A549 (cell line): ENCODE measurements around the gene RPN2. TPM values are rescaled to one million over a fixed set of nuclear protein-coding genes. Genes with fewer than 3 reads are reported as not detected.

Source experiments
- ATAC-seq, 2 experiments: fragments of 200-7000 bp in 1 of 2; fragments of >200 bp in 1 of 2; cut with Nextera tagmentation in 1 of 2; cut with Tn5 transposase in 1 of 2; 3 replicates each; pipeline versions ENCODE4 v1.8.0 to v1.9.1; 2018 to 2020; ENCODE audit warnings: mild to moderate bottlenecking in 1 of 2, moderate library complexity in 1 of 2
- CTCF ChIA-PET: fragments of 300-600 bp; sonication (Branson Sonifier 250); formaldehyde crosslinking; extraction: SDS; loops from one replicate; lab custom pipeline; 2021; ENCODE audit warnings: antibody characterized with exemption, inconsistent platforms; lab: Yijun Ruan, JAX
- POLR2A ChIA-PET: fragments of 350-600 bp; formaldehyde crosslinking; extraction: SDS; loops from one replicate; lab custom pipeline; 2021; ENCODE audit warnings: antibody characterized with exemption, inconsistent platforms; lab: Yijun Ruan, JAX
- DNase-seq, 2 experiments: peaks; one replicate each; pipeline versions ENCODE4 v3.0.0 to v3.0.0-alpha.2; 2011 to 2016; ENCODE audit warnings: low read depth in 1 of 2, low spot score in 1 of 2
- FAIRE-seq: peaks from 2 replicates; lab custom pipeline; 2011; peaks lifted over from hg19 to GRCh38; lab: Jason Lieb, UNC
- H3K27ac ChIP-seq, 2 experiments: fragments of >200 bp; sonication (Bioruptor Twin); formaldehyde crosslinking; 3 replicates each; pipeline ENCODE4 v1.5.1; 2016 to 2017
- H3K4me1 ChIP-seq: fragments of >200 bp; sonication (Bioruptor Twin); formaldehyde crosslinking; 3 replicates; pipeline ENCODE4 v1.6.1; 2016
- H3K4me2 ChIP-seq: fragments of >200 bp; sonication (Bioruptor Twin); formaldehyde crosslinking; 3 replicates; pipeline ENCODE4 v1.6.1; 2016
- H3K4me3 ChIP-seq: fragments of >200 bp; sonication (Bioruptor Twin); formaldehyde crosslinking; 3 replicates; pipeline ENCODE4 v1.5.1; 2016
- H3K9me3 ChIP-seq: fragments of >200 bp; sonication (Bioruptor Twin); formaldehyde crosslinking; 3 replicates; pipeline ENCODE4 v1.6.1; 2016
- BHLHE40 ChIP-seq: IDR thresholded peaks from 2 replicates; pipeline ENCODE4 v1.6.1; 2012; ENCODE audit warnings: low read depth, low read length, inconsistent platforms
- CEBPB ChIP-seq, 2 experiments: fragments of >200 bp in 1 of 2; sonication (Bioruptor Twin) in 1 of 2; formaldehyde crosslinking in 1 of 2; IDR thresholded peaks; 2 replicates each; pipeline ENCODE4 v1.6.1; 2012 to 2016
- CHD4 ChIP-seq: fragments of 200-600 bp; sonication (generic); IDR thresholded peaks from 2 replicates; pipeline ENCODE4 v1.6.1; 2016; ENCODE audit warnings: antibody characterized with exemption, mild to moderate bottlenecking, borderline replicate concordance
- FOSB ChIP-seq: fragments of 250-450 bp; sonication (Bioruptor Pico); IDR thresholded peaks from 2 replicates; pipeline ENCODE4 v1.5.0; 2020; ENCODE audit warnings: mild to moderate bottlenecking, moderate library complexity
- FOXS1 ChIP-seq: fragments of 250-450 bp; sonication (Bioruptor Pico); IDR thresholded peaks from 2 replicates; pipeline ENCODE4 v1.5.0; 2020; ENCODE audit warnings: mild to moderate bottlenecking, moderate library complexity
- GATA3 ChIP-seq: IDR thresholded peaks from 2 replicates; pipeline ENCODE4 v1.6.1; 2012; ENCODE audit warnings: borderline replicate concordance
- HDAC2 ChIP-seq: fragments of 200-600 bp; sonication (generic); IDR thresholded peaks from 2 replicates; pipeline ENCODE4 v1.6.1; 2016
- HOXA7 ChIP-seq: fragments of 250-450 bp; sonication (Bioruptor Pico); IDR thresholded peaks from 2 replicates; pipeline ENCODE4 v1.5.0; 2020; ENCODE audit warnings: mild to moderate bottlenecking, moderate library complexity
- HOXB5 ChIP-seq: fragments of 250-450 bp; sonication (Bioruptor Pico); IDR thresholded peaks from 2 replicates; pipeline ENCODE4 v1.5.0; 2020; ENCODE audit warnings: mild to moderate bottlenecking, moderate library complexity
- JUN ChIP-seq, 2 experiments: fragments of >200 bp; sonication (Bioruptor Twin); formaldehyde crosslinking; IDR thresholded peaks; 2 replicates in 1 of 2; 3 replicates in 1 of 2; pipeline ENCODE4 v1.6.1; 2016 to 2017
- MAZ ChIP-seq: fragments of 150-350 bp; IDR thresholded peaks from 2 replicates; pipeline ENCODE4 v1.6.1; 2014; ENCODE audit warnings: antibody characterized with exemption, low read depth, low read length, borderline replicate concordance
- MYC ChIP-seq: IDR thresholded peaks from 2 replicates; pipeline ENCODE4 v1.6.1; 2012; ENCODE audit warnings: mild to moderate bottlenecking, inconsistent platforms, low read length, improper control_type of control experiment, borderline replicate concordance
- NR3C1 ChIP-seq: fragments of >200 bp; sonication (Bioruptor Twin); formaldehyde crosslinking; IDR thresholded peaks from 3 replicates; pipeline ENCODE4 v1.6.1; 2017
- PHF8 ChIP-seq: fragments of 200-600 bp; sonication (generic); IDR thresholded peaks from 2 replicates; pipeline ENCODE4 v1.6.1; 2016; ENCODE audit warnings: low read depth, mild to moderate bottlenecking, antibody characterized with exemption, moderate library complexity, borderline replicate concordance
- RARB ChIP-seq: fragments of 250-450 bp; sonication (Bioruptor Pico); IDR thresholded peaks from 2 replicates; pipeline ENCODE4 v1.8.0; 2021; ENCODE audit warnings: mild to moderate bottlenecking, moderate library complexity
- RNF2 ChIP-seq: fragments of 200-600 bp; sonication (generic); IDR thresholded peaks from 2 replicates; pipeline ENCODE4 v1.6.1; 2016; ENCODE audit warnings: low read depth, mild to moderate bottlenecking, antibody characterized with exemption, moderate library complexity, borderline replicate concordance
- ZNF302 ChIP-seq: fragments of 250-450 bp; sonication (Bioruptor Pico); IDR thresholded peaks from 2 replicates; pipeline ENCODE4 v1.9.0; 2021; ENCODE audit warnings: inconsistent platforms, mild to moderate bottlenecking, moderate library complexity
- WGBS: methylation state at CpG from one replicate; pipeline ENCODE4 v1.1.6; 2017; ENCODE audit errors: missing lambda C conversion rate; 5-methylcytosine and 5-hydroxymethylcytosine counted together
- polyA plus RNA-seq, 4 experiments: library from polyadenylated mRNA; depleted of rRNA in 3 of 4; stranded (reverse); fragments of >200 nt; fragmentation: RNase III in 1 of 4; extraction: RNeasy Plus Mini Kit Qiagen cat#74134 plus additional on column Dnase treatment in 1 of 4; gene quantifications; 2 replicates in 3 of 4; 3 replicates in 1 of 4; pipeline ENCODE4 v1.2.3, GENCODE V29; 2011 to 2017
- TF ChIP-seq, protein P1 (sequence below): fragments of 250-450 bp; sonication (Bioruptor Pico); IDR thresholded peaks from 2 replicates; pipeline ENCODE4 v1.5.0; 2020; ENCODE audit warnings: low read depth, mild to moderate bottlenecking, moderate library complexity
- TF ChIP-seq, protein P2 (sequence below): IDR thresholded peaks from 2 replicates; pipeline ENCODE4 v1.6.1; 2012; ENCODE audit warnings: low read depth, borderline replicate concordance
- TF ChIP-seq, protein P3 (sequence below): IDR thresholded peaks from 2 replicates; pipeline ENCODE4 v1.6.1; 2012
- TF ChIP-seq, protein P4 (sequence below): IDR thresholded peaks from 2 replicates; pipeline ENCODE4 v1.6.1; 2012
- TF ChIP-seq, protein P5 (sequence below): fragments of 450-650 bp; IDR thresholded peaks from 2 replicates; pipeline ENCODE4 v1.6.1; 2014; ENCODE audit warnings: antibody characterized with exemption
- TF ChIP-seq, protein P6 (sequence below): fragments of 150-350 bp; IDR thresholded peaks from 2 replicates; pipeline ENCODE4 v1.6.1; 2014; ENCODE audit warnings: low read depth, mild to moderate bottlenecking, low read length

RPN2 gene
- polyA plus RNA-seq, 2 of the 4 experiments (the other 2 are of a cell fraction) = 282 to 391 TPM

DNA sequence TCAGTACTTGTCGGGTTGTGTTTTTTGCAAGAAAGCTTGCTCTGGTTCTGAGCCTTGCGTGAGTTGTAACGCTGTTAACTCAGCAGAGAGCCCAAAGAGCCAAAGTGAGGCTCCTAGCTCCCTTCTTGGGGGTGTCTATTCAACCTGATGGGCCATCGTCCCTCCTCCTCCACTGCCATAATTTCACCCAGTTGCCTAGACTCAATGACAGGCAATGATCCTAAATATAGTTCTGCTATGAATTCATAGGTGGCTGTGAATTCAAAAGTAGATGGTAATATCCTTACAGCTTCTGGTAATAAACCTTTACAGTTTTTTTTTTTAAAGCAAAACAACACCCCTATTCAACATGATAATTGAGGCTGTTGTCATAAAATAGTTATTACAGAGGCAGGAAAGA, 43.0 kb downstream of the RPN2 start:
- H3K9me3 ChIP-seq = no peaks in the 10 kb centered on the region
- H3K4me1 ChIP-seq = no peaks in the 10 kb centered on the region
- FAIRE-seq = no peak
- CTCF ChIA-PET = interaction anchor here (0.5 to 2.4 kb wide), 5 partner anchors 8 to 313 kb away, joined by 3 to 10 read pairs (median 3); no protein-coding TSS in a partner anchor
- no peak overlapping the region for H3K4me3 ChIP-seq
- H3K27ac ChIP-seq = no peak overlapping the region
- POLR2A ChIA-PET = no interaction called here
- no peak for ATAC-seq
- 95% methylated on average over 4 of the region's 4 CpGs for WGBS
- DNase-seq = no peak
- TF ChIP-seq HDAC2 (no peak), RARB (CRISPR knock-in tag) (no peak), FOXS1 (CRISPR knock-in tag) (no peak), CHD4 (no peak), RNF2 (no peak), FOSB (CRISPR knock-in tag) (no peak), HOXB5 (CRISPR knock-in tag) (no peak), JUN (IDR thresholded peaks at IDR 0.05) (no peak)
- TF ChIP-seq, protein P1, sequence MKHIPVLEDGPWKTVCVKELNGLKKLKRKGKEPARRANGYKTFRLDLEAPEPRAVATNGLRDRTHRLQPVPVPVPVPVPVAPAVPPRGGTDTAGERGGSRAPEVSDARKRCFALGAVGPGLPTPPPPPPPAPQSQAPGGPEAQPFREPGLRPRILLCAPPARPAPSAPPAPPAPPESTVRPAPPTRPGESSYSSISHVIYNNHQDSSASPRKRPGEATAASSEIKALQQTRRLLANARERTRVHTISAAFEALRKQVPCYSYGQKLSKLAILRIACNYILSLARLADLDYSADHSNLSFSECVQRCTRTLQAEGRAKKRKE = no peak
- TF ChIP-seq, protein P2, sequence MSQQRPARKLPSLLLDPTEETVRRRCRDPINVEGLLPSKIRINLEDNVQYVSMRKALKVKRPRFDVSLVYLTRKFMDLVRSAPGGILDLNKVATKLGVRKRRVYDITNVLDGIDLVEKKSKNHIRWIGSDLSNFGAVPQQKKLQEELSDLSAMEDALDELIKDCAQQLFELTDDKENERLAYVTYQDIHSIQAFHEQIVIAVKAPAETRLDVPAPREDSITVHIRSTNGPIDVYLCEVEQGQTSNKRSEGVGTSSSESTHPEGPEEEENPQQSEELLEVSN = no peak
- TF ChIP-seq, protein P3, sequence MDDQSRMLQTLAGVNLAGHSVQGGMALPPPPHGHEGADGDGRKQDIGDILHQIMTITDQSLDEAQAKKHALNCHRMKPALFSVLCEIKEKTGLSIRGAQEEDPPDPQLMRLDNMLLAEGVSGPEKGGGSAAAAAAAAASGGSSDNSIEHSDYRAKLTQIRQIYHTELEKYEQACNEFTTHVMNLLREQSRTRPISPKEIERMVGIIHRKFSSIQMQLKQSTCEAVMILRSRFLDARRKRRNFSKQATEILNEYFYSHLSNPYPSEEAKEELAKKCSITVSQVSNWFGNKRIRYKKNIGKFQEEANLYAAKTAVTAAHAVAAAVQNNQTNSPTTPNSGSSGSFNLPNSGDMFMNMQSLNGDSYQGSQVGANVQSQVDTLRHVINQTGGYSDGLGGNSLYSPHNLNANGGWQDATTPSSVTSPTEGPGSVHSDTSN = no peak
- H3K4me2 ChIP-seq = no peak overlapping the region

DNA sequence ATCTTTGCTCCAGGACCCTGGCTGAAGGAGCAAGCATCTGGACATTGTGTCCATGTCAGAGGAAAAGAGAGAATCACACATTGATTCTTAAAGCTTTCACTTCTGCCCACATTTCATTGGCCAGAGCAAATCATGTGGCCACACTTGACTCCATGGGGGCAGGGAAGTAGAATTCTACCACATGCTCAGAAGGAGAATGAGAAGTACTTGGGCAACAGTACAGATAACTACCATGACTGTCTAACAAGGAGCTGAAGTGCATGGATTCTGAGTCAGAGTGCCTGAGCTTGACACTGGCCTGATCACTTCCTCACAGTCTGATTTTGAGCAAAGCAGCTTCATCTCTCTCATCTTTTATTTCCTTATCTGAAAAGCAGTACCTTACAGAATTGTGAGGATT, 43.9 kb downstream of the RPN2 start:
- H3K4me3 ChIP-seq = no peak overlapping the region
- no peak for FAIRE-seq
- POLR2A ChIA-PET = interaction anchor here (0.7 kb wide), 1 partner anchor 10 kb away, joined by 3 read pairs; no protein-coding TSS in a partner anchor
- CTCF ChIA-PET = interaction anchor here (0.7 to 3.1 kb wide), 7 partner anchors 9 to 902 kb away, joined by 3 to 13 read pairs (median 5); no protein-coding TSS in a partner anchor
- H3K27ac ChIP-seq = no peak overlapping the region
- TF ChIP-seq, protein P4, sequence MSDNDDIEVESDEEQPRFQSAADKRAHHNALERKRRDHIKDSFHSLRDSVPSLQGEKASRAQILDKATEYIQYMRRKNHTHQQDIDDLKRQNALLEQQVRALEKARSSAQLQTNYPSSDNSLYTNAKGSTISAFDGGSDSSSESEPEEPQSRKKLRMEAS = no peak
- TF ChIP-seq PHF8 (no peak), BHLHE40 (no peak), HOXA7 (CRISPR knock-in tag) (no peak)
- TF ChIP-seq, protein P5, sequence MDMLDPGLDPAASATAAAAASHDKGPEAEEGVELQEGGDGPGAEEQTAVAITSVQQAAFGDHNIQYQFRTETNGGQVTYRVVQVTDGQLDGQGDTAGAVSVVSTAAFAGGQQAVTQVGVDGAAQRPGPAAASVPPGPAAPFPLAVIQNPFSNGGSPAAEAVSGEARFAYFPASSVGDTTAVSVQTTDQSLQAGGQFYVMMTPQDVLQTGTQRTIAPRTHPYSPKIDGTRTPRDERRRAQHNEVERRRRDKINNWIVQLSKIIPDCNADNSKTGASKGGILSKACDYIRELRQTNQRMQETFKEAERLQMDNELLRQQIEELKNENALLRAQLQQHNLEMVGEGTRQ = peak; percentile 53; the same call in 1 of the 2 replicates
- TF ChIP-seq, protein P1 = no peak
- TF ChIP-seq, all 56 proteins: peak for 1
- no peaks in the 10 kb centered on the region for H3K9me3 ChIP-seq
- ATAC-seq = peak; percentile 56 to 77; a peak in 4 of 6 replicates
- peak in 1 of 2 experiments; percentile 29 for DNase-seq
- H3K4me1 ChIP-seq = no peaks in the 10 kb centered on the region
- no peak overlapping the region for H3K4me2 ChIP-seq

DNA sequence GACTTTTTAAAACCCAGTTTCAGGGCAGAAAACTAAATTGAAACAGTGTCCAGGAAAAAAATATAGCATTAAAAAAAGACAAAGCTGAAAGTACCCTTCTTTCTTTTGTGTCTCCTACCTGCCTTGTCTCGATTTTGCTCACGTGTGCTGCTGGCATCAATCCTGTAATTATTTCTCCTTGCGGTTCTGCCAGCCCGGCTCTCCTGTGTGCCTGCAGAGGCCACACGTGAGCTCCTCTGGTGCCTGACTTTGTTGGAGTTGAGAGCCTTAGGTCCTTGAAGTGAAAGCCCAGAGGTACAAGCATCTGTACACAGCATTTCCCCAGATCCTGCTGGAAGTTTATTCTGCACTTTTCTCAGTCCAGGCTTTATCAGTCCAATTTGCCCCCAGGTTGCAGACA, 46.0 kb downstream of the RPN2 start:
- TF ChIP-seq ZNF302 (CRISPR knock-in tag) (no peak), HOXB5 (CRISPR knock-in tag) (no peak), GATA3 (no peak), MAZ (no peak), MYC (no peak), HOXA7 (CRISPR knock-in tag) (no peak), CEBPB (IDR thresholded peaks at IDR 0.05) (no peak), RARB (CRISPR knock-in tag) (no peak), FOSB (CRISPR knock-in tag) (no peak), NR3C1 (no peak)
- TF ChIP-seq, protein P1 = no peak
- TF ChIP-seq, protein P6, sequence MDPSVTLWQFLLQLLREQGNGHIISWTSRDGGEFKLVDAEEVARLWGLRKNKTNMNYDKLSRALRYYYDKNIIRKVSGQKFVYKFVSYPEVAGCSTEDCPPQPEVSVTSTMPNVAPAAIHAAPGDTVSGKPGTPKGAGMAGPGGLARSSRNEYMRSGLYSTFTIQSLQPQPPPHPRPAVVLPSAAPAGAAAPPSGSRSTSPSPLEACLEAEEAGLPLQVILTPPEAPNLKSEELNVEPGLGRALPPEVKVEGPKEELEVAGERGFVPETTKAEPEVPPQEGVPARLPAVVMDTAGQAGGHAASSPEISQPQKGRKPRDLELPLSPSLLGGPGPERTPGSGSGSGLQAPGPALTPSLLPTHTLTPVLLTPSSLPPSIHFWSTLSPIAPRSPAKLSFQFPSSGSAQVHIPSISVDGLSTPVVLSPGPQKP = no peak
- TF ChIP-seq, protein P5 = no peak
- TF ChIP-seq, protein P4 = no peak
- H3K9me3 ChIP-seq = no peaks in the 10 kb centered on the region
- WGBS = 95% methylated on average over 5 of the region's 5 CpGs
- ATAC-seq (no peak), FAIRE-seq (no peak), DNase-seq (no peak)
- no peak overlapping the region for H3K4me2 ChIP-seq
- no peak overlapping the region for H3K4me3 ChIP-seq
- no peaks in the 10 kb centered on the region for H3K4me1 ChIP-seq
- CTCF ChIA-PET = interaction anchor here (1.0 to 3.1 kb wide), 5 partner anchors 16 to 339 kb away, joined by 3 to 13 read pairs (median 5); no protein-coding TSS in a partner anchor
- H3K27ac ChIP-seq = no peak overlapping the region
- POLR2A ChIA-PET = no interaction called here
